ENCODE results near the gene OSBP2.

Gene OSBP2

DNA sequence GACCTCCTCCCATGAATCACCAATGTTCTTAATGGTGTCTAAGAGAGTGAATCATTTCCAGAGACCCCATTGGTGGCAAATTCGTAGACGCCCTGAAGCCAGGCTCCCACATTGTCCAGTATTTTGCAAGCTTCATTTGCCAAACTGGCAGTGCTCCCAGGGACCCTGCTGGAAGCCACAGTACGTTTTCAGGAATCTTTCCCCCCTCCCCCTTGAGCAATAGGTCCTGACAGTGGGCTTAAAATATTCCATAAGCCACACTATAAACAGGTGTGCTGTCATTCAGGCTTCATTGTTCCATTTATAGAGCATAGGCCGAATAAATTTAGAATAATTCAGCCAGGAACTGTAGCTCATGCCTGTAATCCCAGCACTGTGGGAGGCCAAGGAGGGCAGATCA lies 148.6 kb downstream of the OSBP2 start:
- DNase-seq (ENCODE audit: low read depth): peak; percentile 57

DNA sequence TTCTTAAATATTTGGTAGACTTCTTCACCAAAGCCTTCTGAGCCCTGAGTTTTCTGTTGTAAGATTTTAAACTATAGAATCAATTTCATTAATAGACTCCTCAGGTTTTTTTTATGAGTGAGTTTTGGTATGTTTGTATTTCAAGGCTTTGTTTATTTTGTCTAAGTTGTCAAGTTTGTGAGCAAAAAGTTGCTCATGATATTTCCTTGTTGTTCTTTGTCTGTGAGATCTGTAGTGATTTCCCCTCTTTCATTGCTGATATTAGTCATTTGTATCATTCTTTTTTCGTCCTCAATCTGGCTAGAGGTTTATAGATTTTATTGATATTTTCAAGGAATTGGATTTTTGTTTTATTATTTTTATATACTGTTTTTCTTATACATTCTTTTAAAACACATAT lies 152.9 kb downstream of the OSBP2 start:
- no peak for DNase-seq (ENCODE audit: low read depth)

DNA sequence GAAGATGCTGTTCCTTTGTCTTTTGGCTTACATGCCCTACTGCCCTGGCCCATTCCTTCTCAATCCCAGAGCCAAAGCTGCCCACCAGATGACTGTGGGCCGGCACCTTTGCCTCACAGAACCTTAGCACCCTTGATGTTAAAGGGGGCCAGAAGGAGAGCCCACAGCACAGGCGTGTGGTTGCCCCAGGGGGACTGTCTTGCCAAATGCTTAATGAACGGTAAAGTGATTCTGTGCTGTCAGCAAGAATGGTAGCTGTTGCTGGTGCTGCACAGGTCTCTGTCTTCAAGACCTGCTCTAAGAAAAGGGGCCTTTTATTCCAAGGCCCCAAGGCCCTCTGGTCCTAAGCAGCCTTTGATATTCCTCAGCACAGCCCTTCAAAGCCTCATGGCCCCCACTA lies 160.6 kb downstream of the OSBP2 start:
- DNase-seq (ENCODE audit: low read depth): no peak

DNA sequence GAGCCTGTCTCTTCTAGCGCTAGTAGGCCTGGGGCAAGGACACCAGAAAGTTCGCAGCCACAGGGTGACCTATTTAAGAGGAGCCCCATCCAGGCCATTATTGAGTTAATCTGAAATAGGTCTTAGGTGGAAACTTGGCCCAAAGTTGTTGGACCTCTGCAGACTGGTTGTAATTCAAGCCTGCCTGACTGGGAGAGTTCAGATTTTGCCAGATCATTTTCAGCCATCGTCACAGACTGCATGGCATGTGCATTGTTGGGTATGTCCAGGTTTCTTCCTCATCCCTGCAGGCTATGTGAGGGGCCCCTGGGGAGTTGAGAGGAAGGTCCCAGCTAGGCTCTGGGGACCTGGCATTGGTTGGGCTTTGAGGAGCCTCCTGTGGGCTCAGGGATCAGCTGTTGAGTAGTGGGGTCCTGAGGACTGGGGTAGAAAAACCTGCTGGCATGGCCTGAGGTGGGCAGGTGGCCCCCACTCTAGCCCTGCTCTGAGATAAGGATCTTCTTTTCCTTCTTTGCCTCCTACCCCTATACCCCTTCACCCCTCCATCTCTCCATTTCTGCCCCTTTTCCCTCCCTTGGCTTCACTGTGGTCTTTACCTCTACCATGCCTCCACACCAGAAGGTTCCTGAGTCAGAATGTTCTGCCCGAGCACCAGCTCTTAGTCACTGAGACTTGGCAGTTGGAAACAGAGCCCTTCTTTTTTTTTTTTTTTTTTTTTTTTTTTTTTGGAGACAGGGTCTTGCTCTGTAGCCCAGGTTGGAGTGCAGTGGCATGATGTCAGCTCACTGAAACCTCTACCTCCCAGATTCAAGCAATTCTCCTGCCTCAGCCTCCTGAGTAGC lies 161.2 kb downstream of the OSBP2 start:
- DNase-seq (ENCODE audit: low read depth): no peak

DNA sequence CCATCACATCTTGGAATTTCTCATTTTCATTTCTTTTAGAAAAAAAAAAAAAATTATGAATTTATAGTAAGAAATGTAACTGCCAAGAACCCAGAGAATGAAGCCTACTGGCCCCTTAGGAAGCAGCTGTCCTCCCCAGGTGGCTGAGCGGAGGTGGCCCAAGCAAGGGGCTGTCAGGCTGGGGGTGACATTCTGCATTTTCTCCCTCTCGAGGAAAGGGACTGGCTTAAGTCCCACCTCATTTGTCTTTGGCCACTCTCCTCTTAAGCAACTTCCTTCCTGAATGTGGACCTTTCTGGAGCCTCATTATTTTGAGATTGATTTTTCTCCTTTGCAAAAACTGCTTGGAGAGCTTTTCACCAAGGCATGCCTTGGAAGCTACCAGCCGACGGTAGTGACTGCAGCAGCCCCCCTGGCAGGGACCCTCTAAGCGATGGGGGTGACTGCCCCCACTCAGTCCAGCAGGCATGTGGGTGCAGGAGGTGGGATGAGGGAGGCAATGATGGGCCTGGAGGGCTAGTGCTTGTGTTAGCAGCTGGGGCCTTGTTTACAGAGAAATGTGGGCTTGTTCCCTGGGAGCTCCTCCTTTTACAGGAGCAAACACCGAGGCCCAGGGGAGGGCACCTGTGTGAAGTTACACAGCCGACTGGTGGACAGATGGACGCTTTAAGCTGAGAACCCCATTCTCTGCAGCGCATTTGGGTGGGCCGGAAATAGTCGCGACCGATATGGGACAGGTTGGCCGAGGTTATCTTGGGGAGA lies 162.2 kb downstream of the OSBP2 start:
- DNase-seq (ENCODE audit: low read depth): no peak

DNA sequence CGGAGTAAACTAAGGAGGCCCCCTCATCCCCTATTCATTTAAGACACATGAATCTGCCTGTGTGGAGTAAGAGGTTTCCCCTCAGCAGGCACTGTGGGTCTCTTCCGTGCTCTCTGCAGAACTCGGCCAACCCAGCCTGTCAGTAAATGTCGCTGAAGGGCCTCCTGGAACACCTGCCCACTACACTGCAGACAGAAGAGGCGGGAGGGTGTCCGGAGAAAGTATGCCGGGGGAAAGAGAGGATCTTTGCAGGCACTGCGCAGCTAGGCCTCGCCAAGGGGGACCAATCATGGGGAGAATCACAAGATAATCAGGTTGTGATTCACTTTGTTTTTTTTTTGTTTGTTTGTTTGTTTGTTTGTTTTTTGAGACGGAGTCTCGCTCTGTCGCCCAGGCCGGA lies 163.1 kb downstream of the OSBP2 start:
- no peak for DNase-seq (ENCODE audit: low read depth)

DNA sequence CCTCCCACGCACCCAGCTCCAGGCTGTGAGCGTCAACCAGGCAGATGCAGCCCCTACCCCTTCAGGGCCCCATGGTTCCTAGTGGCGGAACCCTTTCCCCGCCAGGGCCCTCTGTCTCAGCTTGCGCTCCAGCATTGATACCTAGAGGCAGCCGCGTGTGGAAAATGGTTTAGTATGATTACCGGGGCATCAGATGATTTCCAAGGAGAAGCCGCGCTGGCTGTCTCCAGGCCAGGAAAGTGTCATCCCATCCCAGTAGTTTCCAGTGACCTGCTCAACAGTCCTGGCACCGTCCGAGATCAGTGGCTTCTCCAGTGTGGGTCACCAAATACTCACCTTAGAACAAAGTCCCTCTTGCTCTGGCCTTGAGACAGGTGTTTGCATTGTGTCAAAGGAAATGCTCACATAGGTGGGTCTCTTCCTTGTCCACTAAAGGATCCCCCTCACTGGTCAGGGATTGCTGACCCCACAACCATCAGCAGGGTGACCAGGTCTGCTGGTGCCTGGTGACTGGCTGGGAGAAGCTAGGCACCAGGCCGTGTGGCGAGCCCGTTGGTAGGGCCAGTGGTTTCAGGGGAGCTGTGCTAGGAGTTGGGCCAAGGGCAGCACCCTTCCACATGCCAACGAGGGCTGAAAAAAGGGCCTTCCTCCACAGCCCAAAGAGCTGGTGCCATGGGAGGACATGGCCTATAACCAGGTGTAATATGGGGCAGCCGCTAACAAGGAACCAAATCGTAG lies 164.5 kb downstream of the OSBP2 start:
- DNase-seq (ENCODE audit: low read depth): no peak

DNA sequence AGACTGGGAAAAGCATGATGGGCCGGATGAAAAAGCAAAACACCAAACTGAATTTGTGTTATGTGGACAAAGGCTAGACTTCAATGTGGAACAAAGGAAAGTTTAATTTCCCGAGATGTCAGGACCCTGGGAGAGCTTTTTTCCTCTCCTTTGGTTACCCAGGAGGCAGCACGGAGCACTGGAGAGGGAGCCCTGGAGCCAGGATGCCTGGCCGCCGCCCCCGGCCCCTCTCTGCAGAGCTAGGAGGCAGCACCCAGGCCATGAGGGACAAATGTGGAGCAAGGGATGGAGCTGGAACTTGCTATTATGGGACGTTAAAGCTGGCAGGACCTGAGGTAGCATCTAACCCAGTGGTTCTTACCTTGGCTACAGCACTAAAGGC lies 165.0 kb downstream of the OSBP2 start:
- no peak for DNase-seq (ENCODE audit: low read depth)

DNA sequence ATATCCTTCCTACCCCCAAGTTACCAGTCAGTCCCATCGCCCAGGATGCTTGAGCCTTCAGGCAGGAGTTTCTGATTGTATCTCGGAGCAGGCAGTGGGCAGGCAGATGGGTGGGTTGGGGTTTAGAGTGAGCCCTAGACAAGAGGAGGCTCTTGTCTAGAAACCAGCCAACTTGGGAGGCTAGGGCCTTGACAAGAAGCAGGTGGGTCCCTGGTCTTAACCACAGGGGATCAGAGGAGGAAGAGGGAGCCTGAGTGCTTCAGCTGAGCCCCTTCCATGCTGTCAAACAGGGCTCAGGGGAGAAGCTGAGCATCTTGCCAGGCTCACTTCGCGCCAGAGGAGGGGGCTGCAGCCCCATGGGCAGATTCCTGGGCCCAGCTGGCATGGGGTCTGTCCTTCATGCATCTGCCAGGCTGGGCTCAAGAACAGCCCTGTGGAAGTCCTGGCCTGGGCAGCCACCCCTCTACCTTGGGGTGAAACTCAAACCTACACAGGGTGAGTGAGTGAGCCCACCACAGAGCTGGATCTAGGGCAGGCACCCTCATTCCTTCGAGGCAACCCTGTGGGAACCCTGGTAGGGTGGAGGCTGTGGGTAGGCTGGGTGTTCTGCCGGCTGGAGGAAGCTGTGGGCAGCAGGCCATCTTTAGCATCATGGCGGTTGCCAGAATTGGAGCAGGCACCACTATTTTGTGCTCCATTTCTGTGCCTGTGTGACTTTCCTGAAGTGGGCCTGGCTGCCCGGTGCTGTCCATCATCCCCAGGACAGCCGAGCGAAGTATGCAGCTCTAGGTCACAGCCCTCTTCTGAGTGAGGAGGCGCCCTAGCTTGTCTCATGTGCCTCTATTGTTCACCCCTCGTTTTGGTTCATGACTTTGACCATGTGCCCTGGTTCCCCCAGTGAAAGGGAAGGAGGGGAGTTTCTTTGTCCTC lies 165.8 kb downstream of the OSBP2 start:
- no peak for DNase-seq (ENCODE audit: low read depth)

DNA sequence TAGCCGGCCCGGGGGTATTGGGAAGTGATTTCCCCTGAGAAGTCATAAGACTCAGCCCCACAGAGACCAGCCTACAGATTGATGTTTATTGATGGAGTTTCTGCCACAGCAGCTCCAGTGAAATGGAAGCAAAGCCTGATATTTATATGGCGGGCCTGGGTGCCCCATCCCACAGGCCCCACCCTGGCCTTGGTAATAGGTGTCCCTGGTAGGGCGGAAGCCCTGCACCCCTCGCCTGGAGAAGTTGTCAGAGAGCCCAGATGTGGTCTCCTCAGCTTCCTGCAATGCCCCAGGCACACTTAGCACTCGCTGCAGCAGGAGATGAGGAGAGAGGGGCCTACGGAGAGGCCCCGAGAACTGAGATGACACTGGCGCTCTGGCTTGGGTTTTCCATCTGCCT lies 166.5 kb downstream of the OSBP2 start:
- no peak for DNase-seq (ENCODE audit: low read depth)

DNA sequence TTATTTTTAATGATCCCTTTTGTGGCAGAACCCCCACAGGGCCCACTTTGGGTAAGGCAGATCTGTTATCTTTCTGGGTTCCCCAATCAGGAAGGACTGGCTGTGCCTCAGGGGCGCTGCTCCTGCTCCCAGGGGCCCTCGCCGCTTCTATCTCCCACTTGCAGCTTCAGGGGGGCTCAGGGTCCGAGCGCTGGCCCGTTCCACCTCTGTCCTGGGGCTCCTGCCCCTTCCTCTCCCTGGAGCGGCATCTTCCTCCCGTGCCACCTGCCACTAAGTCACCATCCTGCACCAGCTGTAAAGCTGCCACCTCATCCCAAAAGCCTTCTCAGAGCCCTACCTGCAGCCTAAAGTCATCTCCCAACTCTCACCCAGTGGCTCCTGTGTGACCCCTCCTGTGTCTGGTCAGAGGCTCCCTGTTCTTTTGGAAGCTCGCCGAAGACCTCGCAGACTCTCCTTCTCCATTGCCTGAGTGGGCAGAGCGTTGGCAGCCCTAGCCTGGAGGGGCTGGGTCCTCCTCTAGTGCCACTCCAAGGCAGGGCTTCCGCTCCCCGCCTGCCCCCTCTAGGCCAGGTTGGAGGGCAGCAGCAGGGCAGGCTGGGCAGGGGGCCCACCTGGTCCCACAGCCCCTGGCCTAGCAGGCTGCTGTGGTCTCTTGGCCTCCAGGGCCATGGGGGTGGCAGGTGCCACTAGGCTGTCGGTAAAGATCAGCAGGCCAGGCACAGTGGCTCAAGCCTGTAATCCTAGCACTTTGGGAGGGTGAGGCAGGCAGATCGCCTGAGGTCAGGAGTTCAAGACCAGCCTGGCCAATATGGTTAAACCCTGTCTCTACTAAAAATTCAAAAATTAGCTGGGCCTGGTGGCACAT lies 167.2 kb downstream of the OSBP2 start:
- no peak for DNase-seq (ENCODE audit: low read depth)

DNA sequence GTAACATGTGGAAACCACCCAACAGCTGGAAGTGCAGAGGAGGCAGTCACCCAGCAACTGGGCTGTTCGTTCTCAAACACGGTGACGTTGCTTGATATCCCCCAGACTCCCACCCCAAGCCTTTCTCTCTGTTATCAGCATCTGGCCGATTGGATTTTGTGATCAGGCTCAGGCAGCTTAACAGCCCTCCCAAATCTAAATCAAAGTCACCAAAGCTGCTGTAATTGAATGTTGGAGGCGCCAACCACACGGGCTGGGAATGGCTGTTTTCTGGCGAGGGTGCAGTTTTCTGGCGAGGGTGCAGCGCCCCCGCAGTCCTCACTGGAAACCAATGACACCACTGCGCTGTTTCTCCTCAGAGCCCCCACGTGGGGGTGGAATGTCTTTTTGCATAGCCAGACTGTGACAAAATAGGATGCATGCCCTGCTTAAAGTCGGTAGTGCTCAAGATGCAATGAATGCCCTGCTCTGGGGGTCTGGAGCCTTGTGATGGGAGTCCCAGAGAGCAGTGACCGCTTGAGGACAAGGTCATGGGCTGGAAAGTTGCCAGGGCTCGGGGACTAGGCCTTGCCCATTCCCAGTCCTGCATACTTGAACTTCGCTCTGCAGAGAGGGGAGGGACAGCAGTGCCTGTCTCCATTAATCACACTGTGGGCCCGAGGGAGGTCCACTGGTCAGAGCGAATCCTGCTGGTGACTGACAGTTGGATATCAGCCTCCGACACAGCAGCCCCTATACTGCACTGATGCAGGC lies 168.6 kb downstream of the OSBP2 start:
- DNase-seq (ENCODE audit: low read depth): no peak

DNA sequence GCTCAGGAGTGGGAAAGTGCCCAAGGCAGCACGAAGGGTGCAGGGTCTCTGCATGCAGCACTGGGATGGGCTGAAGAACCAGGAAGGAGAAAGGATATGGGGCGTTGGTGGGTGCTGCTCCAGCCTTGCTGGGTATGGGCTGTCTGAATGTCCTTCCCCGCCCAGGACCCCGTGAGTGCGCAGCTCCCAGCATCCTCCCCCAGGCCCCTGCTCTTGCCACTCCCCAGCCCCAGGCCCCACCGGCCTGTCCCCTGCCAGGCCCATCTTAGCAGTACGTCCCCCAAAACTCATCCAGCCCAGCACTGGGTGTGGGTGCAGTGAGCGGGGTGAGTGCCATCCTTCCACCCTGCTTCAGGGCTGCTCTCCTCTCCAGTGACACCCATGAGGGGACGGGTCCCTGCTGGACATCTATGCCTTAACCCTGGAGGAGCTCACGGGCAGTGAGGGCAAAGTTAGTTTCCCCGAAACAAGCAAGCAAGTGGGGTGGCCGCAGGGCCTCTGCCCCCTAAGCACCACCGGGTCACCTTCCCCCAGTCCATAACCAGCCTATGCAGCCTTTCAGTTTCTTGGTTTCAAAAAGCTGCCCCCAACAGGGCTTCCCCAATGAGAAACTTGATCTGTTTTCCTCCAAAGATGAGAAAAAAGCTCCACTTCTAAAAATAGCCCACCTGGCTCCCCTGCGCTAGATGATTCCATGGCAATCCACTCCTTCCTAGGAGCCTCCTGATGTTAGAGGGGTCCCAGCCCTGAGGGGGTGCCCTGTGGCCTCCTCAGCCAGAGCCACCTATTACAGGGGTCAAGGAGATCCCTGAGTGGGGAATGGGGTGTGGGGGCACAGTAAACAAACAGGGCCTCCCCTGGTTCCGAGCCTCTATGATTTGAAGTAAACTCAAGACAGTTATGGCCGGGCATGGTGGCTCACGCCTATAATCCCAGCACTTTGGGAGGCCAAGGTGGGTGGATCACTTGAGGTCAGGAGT lies 170.1 kb downstream of the OSBP2 start:
- no peak for DNase-seq (ENCODE audit: low read depth)

DNA sequence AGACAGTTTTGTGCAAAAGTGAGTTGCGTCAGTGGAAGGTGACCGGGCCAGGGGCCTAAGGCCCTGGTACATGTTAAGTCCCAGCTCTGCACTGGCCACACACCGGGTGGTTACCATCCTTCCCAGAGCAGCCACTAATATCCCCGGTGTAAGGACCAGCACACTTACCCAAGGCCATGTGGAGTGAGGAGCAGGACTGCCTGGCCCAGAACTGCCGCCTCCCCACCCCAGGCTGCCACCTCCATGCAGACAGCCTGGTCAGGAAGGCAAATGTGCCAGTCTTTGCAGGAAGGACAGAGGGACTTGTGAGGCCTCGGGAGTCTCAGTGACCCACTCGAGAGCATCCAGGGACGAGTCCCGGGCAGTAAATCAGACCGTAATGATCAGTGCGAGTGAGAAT lies 171.0 kb downstream of the OSBP2 start:
- DNase-seq (ENCODE audit: low read depth): no peak

DNA sequence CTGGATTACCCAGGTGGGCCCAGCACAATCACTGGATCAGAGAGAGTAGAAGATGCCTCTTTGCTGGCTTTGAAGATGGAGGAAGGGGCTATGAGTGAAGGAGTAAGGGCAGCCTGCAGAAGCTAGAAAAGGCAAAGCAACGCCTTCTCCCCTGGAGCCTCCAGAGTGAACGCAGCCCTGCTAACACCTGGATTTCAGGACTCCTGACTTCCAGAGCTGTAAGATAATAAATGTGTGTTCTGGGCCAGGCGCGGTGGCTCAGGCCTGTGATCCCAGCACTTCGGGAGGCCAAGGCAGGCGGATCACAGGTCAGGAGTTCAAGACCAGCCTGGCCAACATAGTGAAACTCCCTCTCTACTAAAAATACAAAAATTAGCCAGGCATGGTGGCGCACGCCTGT lies 171.5 kb downstream of the OSBP2 start:
- no peak for DNase-seq (ENCODE audit: low read depth)

DNA sequence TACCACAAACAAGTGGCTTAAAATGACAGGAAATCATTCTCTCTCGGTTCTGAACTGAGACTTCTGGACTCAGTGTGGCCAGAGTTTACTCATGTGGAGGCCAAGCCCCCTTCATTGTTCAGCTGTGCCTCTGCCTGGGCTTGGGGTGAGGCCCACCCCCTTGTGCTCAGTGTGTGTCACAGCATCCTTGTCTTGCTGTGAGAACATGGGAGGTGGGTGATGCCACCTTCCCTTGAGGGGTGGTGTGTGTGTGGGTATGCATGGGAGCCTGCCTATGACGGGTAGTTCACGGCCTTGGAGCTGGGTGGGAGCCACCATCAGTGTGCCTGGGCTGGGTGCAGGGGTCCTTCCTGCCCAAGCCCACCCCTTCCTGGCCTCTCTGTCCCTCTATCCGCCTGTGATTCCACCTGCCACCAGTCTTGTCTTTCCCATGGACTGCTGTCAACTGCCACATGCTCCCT lies 172.2 kb downstream of the OSBP2 start:
- peak; percentile 9 for DNase-seq (ENCODE audit: low read depth)

DNA sequence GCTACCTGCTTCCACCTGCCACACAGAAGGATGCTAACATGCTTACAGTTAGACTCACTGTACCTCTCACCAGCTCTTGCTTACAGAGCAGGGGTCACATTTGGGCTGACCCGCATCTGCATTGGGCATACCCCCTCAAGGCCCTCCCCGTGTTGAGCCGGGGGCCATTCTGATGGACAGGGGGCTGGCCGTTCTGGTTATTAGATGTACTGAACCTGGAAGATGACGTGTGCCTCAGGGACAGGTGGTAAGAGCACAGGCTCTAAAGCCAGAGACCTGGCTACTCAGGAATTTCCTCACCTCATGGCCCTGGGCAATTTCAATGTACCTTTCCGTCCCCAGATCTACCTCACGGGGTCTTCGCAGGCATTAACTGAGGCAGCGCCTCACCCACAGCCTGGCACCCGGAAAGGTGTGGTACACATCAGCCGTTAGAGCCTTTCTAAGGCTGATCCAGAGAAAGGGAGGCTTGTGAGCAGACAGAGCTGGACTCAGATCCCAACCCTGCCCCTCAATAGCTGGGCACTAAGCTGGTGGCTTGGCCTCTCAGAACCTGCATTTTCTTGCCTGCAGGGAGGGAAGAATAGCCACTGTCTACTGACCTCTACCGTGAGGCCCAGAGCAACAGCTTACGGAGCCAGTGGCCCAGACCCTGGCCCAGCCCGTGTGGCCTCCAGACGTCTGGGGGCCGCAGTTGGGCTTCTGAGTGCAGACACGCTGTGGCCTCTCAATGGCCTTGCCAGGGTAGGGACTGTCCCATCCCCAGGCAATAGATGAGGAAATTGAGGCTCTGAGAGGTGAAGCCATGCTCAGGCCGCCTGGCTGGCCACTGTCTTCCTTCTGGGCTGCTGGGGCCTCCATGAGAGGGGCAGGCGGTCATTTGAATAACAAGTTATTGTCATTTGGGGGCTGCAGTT lies 173.3 kb downstream of the OSBP2 start:
- DNase-seq (ENCODE audit: low read depth): no peak

All from EH (cell line).